ENCODE measurements around the gene ZNF253.
"Not testable (repeated sequence)": the region's sequence is repeated elsewhere in the genome, so short reads cannot be mapped to it uniquely, and the experiment has no call there.

The ZNF253 gene

GRCh38 chr19:19865750-19866610 lies at the start of gene ZNF253:
ZNF253 (plus strand) TSS chr19:19865882; CDS start chr19:19865997, 115 bp downstream.
- DNase-seq (ENCODE audit: low read depth in 2 of 3, low spot score in 2 of 3): peak; percentile 78 to 85 (median 82)

GRCh38 chr19:19816679-19817078 lies 49.0 kb upstream of the ZNF253 start:
- no peak for DNase-seq (ENCODE audit: low read depth in 2 of 3, low spot score in 2 of 3)

- DNase-seq (ENCODE audit: low read depth in 2 of 3, low spot score in 2 of 3): peak in 1 of 3 experiments; percentile 11
Observed at GRCh38 chr19:19817357-19817756, 48.3 kb upstream of the ZNF253 start.

- DNase-seq (ENCODE audit: low read depth in 2 of 3, low spot score in 2 of 3): no peak
Observed at GRCh38 chr19:19820774-19821320, 44.8 kb upstream of the ZNF253 start.

- peak; percentile 69 to 88 (median 83) for DNase-seq (ENCODE audit: low read depth in 2 of 3, low spot score in 2 of 3)
Observed at GRCh38 chr19:19821366-19821951, 44.2 kb upstream of the ZNF253 start, which contains the start of gene ZNF506. ZNF506 (minus strand) TSS chr19:19821750; CDS start chr19:19821603, 147 bp downstream.

- DNase-seq (ENCODE audit: low read depth in 2 of 3, low spot score in 2 of 3): not testable (repeated sequence)
Observed at GRCh38 chr19:19821976-19822375, 43.7 kb upstream of the ZNF253 start.

GRCh38 chr19:19823916-19824315 lies 41.8 kb upstream of the ZNF253 start:
- no peak for DNase-seq (ENCODE audit: low read depth in 2 of 3, low spot score in 2 of 3)

GRCh38 chr19:19826875-19827274 lies 38.8 kb upstream of the ZNF253 start:
- no peak for DNase-seq (ENCODE audit: low read depth in 2 of 3, low spot score in 2 of 3)

GRCh38 chr19:19835560-19836038 lies 30.1 kb upstream of the ZNF253 start:
- DNase-seq (ENCODE audit: low read depth in 2 of 3, low spot score in 2 of 3): no peak

- DNase-seq (ENCODE audit: low read depth in 2 of 3, low spot score in 2 of 3): no peak
Observed at GRCh38 chr19:19847781-19848180, 17.9 kb upstream of the ZNF253 start.

- DNase-seq (ENCODE audit: low read depth in 2 of 3, low spot score in 2 of 3): no peak
Observed at GRCh38 chr19:19849056-19849455, 16.6 kb upstream of the ZNF253 start.

GRCh38 chr19:19851740-19852139 lies 13.9 kb upstream of the ZNF253 start:
- not testable (repeated sequence) for DNase-seq (ENCODE audit: low read depth in 2 of 3, low spot score in 2 of 3)

GRCh38 chr19:19858751-19859150 lies 6.9 kb upstream of the ZNF253 start:
- DNase-seq (ENCODE audit: low read depth in 2 of 3, low spot score in 2 of 3): no peak

GRCh38 chr19:19860756-19861390 lies 4.8 kb upstream of the ZNF253 start:
- DNase-seq (ENCODE audit: low read depth in 2 of 3, low spot score in 2 of 3): peak in 1 of 3 experiments; percentile 20

GRCh38 chr19:19866611-19867248 lies 1.0 kb downstream of the ZNF253 start:
- peak in 1 of 3 experiments; percentile 16 for DNase-seq (ENCODE audit: low read depth in 2 of 3, low spot score in 2 of 3)

GRCh38 chr19:19870086-19870485 lies 4.4 kb downstream of the ZNF253 start:
- DNase-seq (ENCODE audit: low read depth in 2 of 3, low spot score in 2 of 3): not testable (repeated sequence)

GRCh38 chr19:19871932-19872331 lies 6.2 kb downstream of the ZNF253 start:
- no peak for DNase-seq (ENCODE audit: low read depth in 2 of 3, low spot score in 2 of 3)

- DNase-seq (ENCODE audit: low read depth in 2 of 3, low spot score in 2 of 3): no peak
Observed at GRCh38 chr19:19873381-19873780, 7.7 kb downstream of the ZNF253 start.

GRCh38 chr19:19877724-19878123 lies 12.0 kb downstream of the ZNF253 start:
- no peak for DNase-seq (ENCODE audit: low read depth in 2 of 3, low spot score in 2 of 3)

GRCh38 chr19:19884583-19884982 lies 18.9 kb downstream of the ZNF253 start:
- DNase-seq (ENCODE audit: low read depth in 2 of 3, low spot score in 2 of 3): no peak
